Measurements from ENCODE around the gene TRMT61A. TPM values are rescaled to one million over a fixed set of nuclear protein-coding genes. Genes with fewer than 3 reads are reported as not detected.

The TRMT61A gene
- polyA plus RNA-seq, 1 experiment = 11.7 TPM

- Histone ChIP-seq H3K27me3 (ENCODE audit: control insufficient read depth, insufficient read depth, low read length) (no peaks in the 10 kb centered on the region), H3K36me3 (ENCODE audit: control insufficient read depth, insufficient read depth, low read length) (peaks cover 36% of the 10 kb centered on the region), H3K4me3 (ENCODE audit: low read depth, low read length) (no peak overlapping the region)
- CTCF ChIA-PET = interaction anchor here (0.6 to 10.0 kb wide), 6 partner anchors 10 to 65 kb away, joined by 3 to 92 read pairs (median 3); no protein-coding TSS in a partner anchor
- no peak for DNase-seq (ENCODE audit: low read depth)
- TF ChIP-seq CTCF (IDR thresholded peaks at IDR 0.05; ENCODE audit: insufficient read depth, low read depth, low read length) = no peak
- POLR2A ChIA-PET = no interaction called here
Observed at GRCh38 chr14:103501921-103502669, 26.9 kb upstream of the TRMT61A start.

- CTCF ChIA-PET = interaction anchor here (1.0 to 10.0 kb wide), 2 partner anchors 14 to 41 kb away, joined by 3 to 92 read pairs; no protein-coding TSS in a partner anchor
- no peak for TF ChIP-seq CTCF (IDR thresholded peaks at IDR 0.05; ENCODE audit: insufficient read depth, low read depth, low read length)
- DNase-seq (ENCODE audit: low read depth) = no peak
- Histone ChIP-seq H3K27me3 (ENCODE audit: control insufficient read depth, insufficient read depth, low read length) (no peaks in the 10 kb centered on the region), H3K4me3 (ENCODE audit: low read depth, low read length) (no peak overlapping the region), H3K36me3 (ENCODE audit: control insufficient read depth, insufficient read depth, low read length) (peaks cover 36% of the 10 kb centered on the region)
- POLR2A ChIA-PET = no interaction called here
Observed at GRCh38 chr14:103502877-103503276, 26.1 kb upstream of the TRMT61A start.

DNA sequence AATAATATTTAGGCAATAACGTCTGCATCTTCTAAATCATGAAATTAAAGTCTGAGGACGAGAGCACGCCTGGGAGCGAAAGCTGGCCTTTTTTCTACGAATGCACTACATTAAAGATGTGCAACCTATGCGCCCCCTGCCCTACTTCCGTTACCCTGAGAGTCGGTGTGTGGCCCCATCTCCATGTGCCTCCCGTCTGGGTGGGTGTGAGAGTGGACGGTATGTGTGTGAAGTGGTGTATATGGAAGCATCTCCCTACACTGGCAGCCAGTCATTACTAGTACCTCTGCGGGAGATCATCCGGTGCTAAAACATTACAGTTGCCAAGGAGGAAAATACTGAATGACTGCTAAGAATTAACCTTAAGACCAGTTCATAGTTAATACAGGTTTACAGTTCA lies 25.7 kb upstream of the TRMT61A start:
- H3K27me3 ChIP-seq (ENCODE audit: control insufficient read depth, insufficient read depth, low read length) = no peaks in the 10 kb centered on the region
- H3K36me3 ChIP-seq (ENCODE audit: control insufficient read depth, insufficient read depth, low read length) = peaks cover 36% of the 10 kb centered on the region
- TF ChIP-seq CTCF (IDR thresholded peaks at IDR 0.05; ENCODE audit: insufficient read depth, low read depth, low read length) = no peak
- H3K4me3 ChIP-seq (ENCODE audit: low read depth, low read length) = no peak overlapping the region
- ChIA-PET POLR2A (no interaction called here), CTCF (interaction anchor here (0.8 to 10.0 kb wide), 2 partner anchors 10 to 41 kb away, joined by 3 to 92 read pairs; no protein-coding TSS in a partner anchor)
- DNase-seq (ENCODE audit: low read depth) = no peak

GRCh38 chr14:103504991-103505565 lies 23.9 kb upstream of the TRMT61A start:
- no peak for TF ChIP-seq CTCF (IDR thresholded peaks at IDR 0.05; ENCODE audit: insufficient read depth, low read depth, low read length)
- no peak overlapping the region for H3K4me3 ChIP-seq (ENCODE audit: low read depth, low read length)
- peaks cover 37% of the 10 kb centered on the region for H3K36me3 ChIP-seq (ENCODE audit: control insufficient read depth, insufficient read depth, low read length)
- H3K27me3 ChIP-seq (ENCODE audit: control insufficient read depth, insufficient read depth, low read length) = no peaks in the 10 kb centered on the region
- no peak for DNase-seq (ENCODE audit: low read depth)
- ChIA-PET CTCF (interaction anchor here (1.1 to 10.0 kb wide), 3 partner anchors 14 to 53 kb away, joined by 3 to 92 read pairs (median 12); no protein-coding TSS in a partner anchor), POLR2A (no interaction called here)

- POLR2A ChIA-PET = no interaction called here
- Histone ChIP-seq H3K36me3 (ENCODE audit: control insufficient read depth, insufficient read depth, low read length) (peaks cover 33% of the 10 kb centered on the region), H3K4me3 (ENCODE audit: low read depth, low read length) (no peak overlapping the region), H3K27me3 (ENCODE audit: control insufficient read depth, insufficient read depth, low read length) (no peaks in the 10 kb centered on the region)
- TF ChIP-seq CTCF (IDR thresholded peaks at IDR 0.05; ENCODE audit: insufficient read depth, low read depth, low read length) = no peak
- no peak for DNase-seq (ENCODE audit: low read depth)
- CTCF ChIA-PET = interaction anchor here (0.6 to 1.3 kb wide), 2 partner anchors 7 to 9 kb away, joined by 3 read pairs; no protein-coding TSS in a partner anchor
Observed at GRCh38 chr14:103507751-103508150, 21.2 kb upstream of the TRMT61A start.

All from BJ (cell line).